ENCODE measurements around the gene SLC26A3. TPM values are rescaled to one million over a fixed set of nuclear protein-coding genes. Genes with fewer than 3 reads are reported as not detected.

The SLC26A3 gene
- total RNA-seq, 1 donor from 2014 or later: 0.11 TPM

GRCh38 chr7:107726356-107727130 is 76.5 kb downstream of the SLC26A3 start:
- no peaks in the 10 kb centered on the region for H3K9me3 ChIP-seq
- H3K27ac ChIP-seq: no peak overlapping the region
- H3K4me3 ChIP-seq: no peak overlapping the region
- TF ChIP-seq CTCF (IDR thresholded peaks at IDR 0.05): no peak
- intact Hi-C loops (cut with DNase I): loop anchor here (10.0 kb wide), 2 partner anchors 522 to 582 kb away; no protein-coding TSS in a partner anchor
- no peaks in the 10 kb centered on the region for H3K36me3 ChIP-seq
- no peaks in the 10 kb centered on the region for H3K27me3 ChIP-seq
- DNase-seq (ENCODE audit: low spot score in 2 of 2): no peak
- H3K4me1 ChIP-seq: no peaks in the 10 kb centered on the region

- H3K9me3 ChIP-seq: no peaks in the 10 kb centered on the region
- H3K36me3 ChIP-seq: no peaks in the 10 kb centered on the region
- intact Hi-C loops (cut with DNase I): loop anchor here (1.0 to 10.0 kb wide), 3 partner anchors 262 to 580 kb away; no protein-coding TSS in a partner anchor
- TF ChIP-seq CTCF (IDR thresholded peaks at IDR 0.05): peak; percentile 46 to 71 (median 63)
- no peaks in the 10 kb centered on the region for H3K27me3 ChIP-seq
- H3K4me3 ChIP-seq: no peak overlapping the region
- H3K27ac ChIP-seq: no peak overlapping the region
- no peak for DNase-seq (ENCODE audit: low spot score in 2 of 2)
- H3K4me1 ChIP-seq: no peaks in the 10 kb centered on the region
Measured at GRCh38 chr7:107725138-107725740, 77.8 kb downstream of the SLC26A3 start.

GRCh38 chr7:107723255-107723654 is 79.8 kb downstream of the SLC26A3 start:
- Histone ChIP-seq H3K36me3 (no peaks in the 10 kb centered on the region), H3K4me1 (no peaks in the 10 kb centered on the region), H3K4me3 (no peak overlapping the region), H3K27ac (no peak overlapping the region), H3K27me3 (no peaks in the 10 kb centered on the region), H3K9me3 (no peaks in the 10 kb centered on the region)
- intact Hi-C loops (cut with DNase I): loop anchor here (10.0 kb wide), 2 partner anchors 518 to 578 kb away; no protein-coding TSS in a partner anchor
- no peak for DNase-seq (ENCODE audit: low spot score in 2 of 2)
- TF ChIP-seq CTCF (IDR thresholded peaks at IDR 0.05): no peak

- TF ChIP-seq CTCF (IDR thresholded peaks at IDR 0.05): no peak
- Histone ChIP-seq H3K4me1 (no peaks in the 10 kb centered on the region), H3K27me3 (no peaks in the 10 kb centered on the region), H3K27ac (no peak overlapping the region), H3K9me3 (no peaks in the 10 kb centered on the region), H3K36me3 (no peaks in the 10 kb centered on the region), H3K4me3 (no peak overlapping the region)
- no peak for DNase-seq (ENCODE audit: low spot score in 2 of 2)
- intact Hi-C loops (cut with DNase I): loop anchor here (10.0 kb wide), 2 partner anchors 516 to 576 kb away; no protein-coding TSS in a partner anchor
Measured at GRCh38 chr7:107721286-107721685, 81.7 kb downstream of the SLC26A3 start.

- H3K4me1 ChIP-seq: no peaks in the 10 kb centered on the region
- no peaks in the 10 kb centered on the region for H3K9me3 ChIP-seq
- H3K27ac ChIP-seq: no peak overlapping the region
- intact Hi-C loops (cut with DNase I): no loop called here
- H3K4me3 ChIP-seq: no peak overlapping the region
- no peaks in the 10 kb centered on the region for H3K36me3 ChIP-seq
- no peaks in the 10 kb centered on the region for H3K27me3 ChIP-seq
- DNase-seq (ENCODE audit: low spot score in 2 of 2): no peak
- TF ChIP-seq CTCF (IDR thresholded peaks at IDR 0.05): no peak
Measured at GRCh38 chr7:107718456-107719193, 84.4 kb downstream of the SLC26A3 start.

Measured in ascending aorta (tissue), 2 donors.